ENCODE results near the gene FBXW5. TPM values are rescaled to one million over a fixed set of nuclear protein-coding genes. Genes with fewer than 3 reads are reported as not detected.

FBXW5 gene
- total RNA-seq, 2 experiments from 2014 or later, result 63.3 to 89.6 TPM

DNA sequence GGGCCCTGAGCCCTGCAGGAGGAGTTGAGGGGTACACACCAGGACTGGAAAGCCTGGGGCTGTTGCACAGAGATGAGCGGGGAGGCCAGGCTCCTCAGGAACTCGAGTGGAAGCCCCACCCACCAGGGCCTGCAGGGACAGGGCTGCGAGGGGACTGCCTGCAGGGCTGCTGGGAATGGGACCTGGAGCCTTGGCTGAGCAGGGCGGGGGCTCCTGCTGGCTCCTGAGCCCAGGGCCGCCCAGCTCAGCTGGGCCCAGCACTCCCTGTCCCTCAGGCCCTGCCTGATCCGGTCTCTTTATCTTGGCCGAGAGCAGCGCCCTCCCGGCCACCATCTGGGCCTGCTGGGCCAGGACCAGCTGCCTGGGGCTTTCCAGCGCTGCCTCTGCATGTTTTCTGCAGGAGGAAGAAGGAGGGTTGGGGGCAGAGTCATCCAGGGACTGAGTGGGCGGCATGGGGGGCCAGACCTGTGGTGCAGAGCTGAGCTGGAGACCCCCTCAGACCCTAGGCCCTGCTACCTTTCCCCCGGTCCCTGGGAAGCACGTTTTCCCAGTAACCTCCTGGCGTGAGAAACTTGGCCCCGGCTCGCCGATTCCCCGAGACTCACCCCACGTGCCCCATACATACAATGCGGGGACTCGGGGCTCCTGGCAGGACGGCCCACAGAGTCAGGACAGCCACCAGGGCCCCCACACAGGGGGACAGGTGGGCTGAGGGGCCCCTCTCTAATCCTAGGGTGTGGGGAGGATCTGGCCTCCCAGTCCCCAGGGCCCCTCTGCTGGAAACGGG, 16.9 kb upstream of the FBXW5 start:
- DNase-seq (ENCODE audit: low spot score), result no peak
- ChIA-PET CTCF (ENCODE audit: unreplicated experiment) (no interaction called here), POLR2A (no interaction called here)
- H3K36me3 ChIP-seq (ENCODE audit: insufficient read depth, low read length), result no peaks in the 10 kb centered on the region
- TF ChIP-seq, protein P1, sequence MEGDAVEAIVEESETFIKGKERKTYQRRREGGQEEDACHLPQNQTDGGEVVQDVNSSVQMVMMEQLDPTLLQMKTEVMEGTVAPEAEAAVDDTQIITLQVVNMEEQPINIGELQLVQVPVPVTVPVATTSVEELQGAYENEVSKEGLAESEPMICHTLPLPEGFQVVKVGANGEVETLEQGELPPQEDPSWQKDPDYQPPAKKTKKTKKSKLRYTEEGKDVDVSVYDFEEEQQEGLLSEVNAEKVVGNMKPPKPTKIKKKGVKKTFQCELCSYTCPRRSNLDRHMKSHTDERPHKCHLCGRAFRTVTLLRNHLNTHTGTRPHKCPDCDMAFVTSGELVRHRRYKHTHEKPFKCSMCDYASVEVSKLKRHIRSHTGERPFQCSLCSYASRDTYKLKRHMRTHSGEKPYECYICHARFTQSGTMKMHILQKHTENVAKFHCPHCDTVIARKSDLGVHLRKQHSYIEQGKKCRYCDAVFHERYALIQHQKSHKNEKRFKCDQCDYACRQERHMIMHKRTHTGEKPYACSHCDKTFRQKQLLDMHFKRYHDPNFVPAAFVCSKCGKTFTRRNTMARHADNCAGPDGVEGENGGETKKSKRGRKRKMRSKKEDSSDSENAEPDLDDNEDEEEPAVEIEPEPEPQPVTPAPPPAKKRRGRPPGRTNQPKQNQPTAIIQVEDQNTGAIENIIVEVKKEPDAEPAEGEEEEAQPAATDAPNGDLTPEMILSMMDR (conservative IDR thresholded peaks at IDR 0.05; ENCODE audit: low read length), result no peak
- no peak for TF ChIP-seq EZH2phosphoT487 (IDR thresholded peaks at IDR 0.05; ENCODE audit: borderline replicate concordance, low read depth, low read length)
- intact Hi-C loops (cut with micrococcal nuclease; ENCODE audit: unreplicated experiment), result no loop called here
- H3K79me2 ChIP-seq (ENCODE audit: insufficient read depth, low read depth, low read length), result no peaks in the 10 kb centered on the region
- no peaks in the 10 kb centered on the region for H4K20me1 ChIP-seq (ENCODE audit: insufficient read depth, low read length)
- peaks cover 8% of the 10 kb centered on the region for H3K4me1 ChIP-seq (ENCODE audit: insufficient read depth, low read length, poor library complexity, severe bottlenecking)
- no peak overlapping the region for H3K27ac ChIP-seq (ENCODE audit: low read depth, low read length, poor library complexity, severe bottlenecking)
- BruUV-seq (replicated peaks), result no TSS peak
- H3K4me3 ChIP-seq (ENCODE audit: low read depth, low read length, poor library complexity, severe bottlenecking), result no peak overlapping the region
- H3K4me2 ChIP-seq (ENCODE audit: low read length), result no peak overlapping the region
- H3K9me2 ChIP-seq (ENCODE audit: insufficient read depth, low read length), result no peaks in the 10 kb centered on the region
- H2AFZ ChIP-seq (ENCODE audit: low read length), result no peak overlapping the region
- no peaks in the 10 kb centered on the region for H3K9me3 ChIP-seq (ENCODE audit: low read length)

DNA sequence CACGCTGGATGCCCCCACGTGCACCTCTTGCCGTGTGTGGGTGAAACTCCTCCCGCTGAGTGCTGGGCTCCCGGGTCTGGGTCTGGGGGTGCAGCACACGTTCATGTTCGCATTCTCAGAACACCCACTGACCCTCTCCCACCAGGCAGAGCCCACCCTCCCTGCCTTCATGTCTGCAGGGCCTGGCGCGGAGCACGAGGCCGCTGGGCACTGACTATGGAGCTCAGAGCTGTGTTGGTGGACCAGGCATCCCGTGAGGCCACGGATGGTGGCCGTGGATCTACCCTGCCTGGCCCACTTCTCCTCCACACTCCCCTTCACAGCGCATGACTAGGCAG, 16.4 kb upstream of the FBXW5 start:
- H4K20me1 ChIP-seq (ENCODE audit: insufficient read depth, low read length), result no peaks in the 10 kb centered on the region
- no peaks in the 10 kb centered on the region for H3K79me2 ChIP-seq (ENCODE audit: insufficient read depth, low read depth, low read length)
- TF ChIP-seq, protein P1 (conservative IDR thresholded peaks at IDR 0.05; ENCODE audit: low read length), result no peak
- no peak for TF ChIP-seq EZH2phosphoT487 (IDR thresholded peaks at IDR 0.05; ENCODE audit: borderline replicate concordance, low read depth, low read length)
- H3K4me2 ChIP-seq (ENCODE audit: low read length), result no peak overlapping the region
- ChIA-PET CTCF (ENCODE audit: unreplicated experiment) (no interaction called here), POLR2A (no interaction called here)
- intact Hi-C loops (cut with micrococcal nuclease; ENCODE audit: unreplicated experiment), result no loop called here
- no peak for DNase-seq (ENCODE audit: low spot score)
- peaks cover 4% of the 10 kb centered on the region for H3K4me1 ChIP-seq (ENCODE audit: insufficient read depth, low read length, poor library complexity, severe bottlenecking)
- no peak overlapping the region for H3K4me3 ChIP-seq (ENCODE audit: low read depth, low read length, poor library complexity, severe bottlenecking)
- H3K36me3 ChIP-seq (ENCODE audit: insufficient read depth, low read length), result no peaks in the 10 kb centered on the region
- BruUV-seq (replicated peaks), result no TSS peak
- H3K9me2 ChIP-seq (ENCODE audit: insufficient read depth, low read length), result no peaks in the 10 kb centered on the region
- no peaks in the 10 kb centered on the region for H3K9me3 ChIP-seq (ENCODE audit: low read length)
- H2AFZ ChIP-seq (ENCODE audit: low read length), result no peak overlapping the region
- H3K27ac ChIP-seq (ENCODE audit: low read depth, low read length, poor library complexity, severe bottlenecking), result no peak overlapping the region

DNA sequence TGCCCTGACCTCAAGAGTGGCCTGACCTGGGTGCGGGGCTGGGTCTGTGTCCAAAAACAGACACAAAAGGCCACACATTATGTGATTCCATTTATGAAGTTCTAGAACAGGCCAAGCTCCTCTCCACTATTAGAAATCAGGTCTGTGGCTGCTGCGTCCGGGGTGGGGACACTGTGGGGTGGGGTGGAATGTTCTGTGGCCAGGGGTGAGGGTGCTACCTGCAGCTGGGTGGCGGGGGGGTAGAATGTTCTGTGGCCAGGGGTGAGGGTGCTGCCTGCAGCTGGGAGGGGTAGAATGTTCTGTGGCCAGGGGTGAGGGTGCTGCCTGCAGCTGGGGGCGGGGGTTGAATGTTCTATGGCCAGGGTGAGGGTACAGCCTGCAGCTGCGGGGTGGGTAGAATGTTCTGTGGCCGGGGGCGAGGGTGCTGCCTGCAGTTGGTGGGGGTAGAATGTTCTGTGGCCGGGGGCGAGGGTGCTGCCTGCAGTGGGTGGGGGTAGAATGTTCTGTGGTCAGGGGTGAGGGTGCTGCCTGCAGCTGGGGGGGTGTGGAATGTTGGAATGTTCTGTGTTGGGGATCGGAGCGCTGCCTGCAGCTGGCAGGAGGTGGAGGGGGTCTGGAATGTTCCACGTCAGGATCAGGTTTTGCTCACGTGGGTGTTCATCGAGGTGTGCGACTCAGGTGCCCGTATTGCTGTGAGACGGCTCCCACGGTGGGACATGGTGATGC, 15.8 kb upstream of the FBXW5 start:
- no peaks in the 10 kb centered on the region for H3K9me3 ChIP-seq (ENCODE audit: low read length)
- H3K4me3 ChIP-seq (ENCODE audit: low read depth, low read length, poor library complexity, severe bottlenecking), result no peak overlapping the region
- BruUV-seq (replicated peaks), result no TSS peak
- no peak overlapping the region for H3K4me2 ChIP-seq (ENCODE audit: low read length)
- H3K4me1 ChIP-seq (ENCODE audit: insufficient read depth, low read length, poor library complexity, severe bottlenecking), result no peaks in the 10 kb centered on the region
- no peaks in the 10 kb centered on the region for H4K20me1 ChIP-seq (ENCODE audit: insufficient read depth, low read length)
- H3K36me3 ChIP-seq (ENCODE audit: insufficient read depth, low read length), result no peaks in the 10 kb centered on the region
- POLR2A ChIA-PET, result no interaction called here
- no peak for TF ChIP-seq EZH2phosphoT487 (IDR thresholded peaks at IDR 0.05; ENCODE audit: borderline replicate concordance, low read depth, low read length)
- TF ChIP-seq, protein P1 (conservative IDR thresholded peaks at IDR 0.05; ENCODE audit: low read length), result no peak
- H3K79me2 ChIP-seq (ENCODE audit: insufficient read depth, low read depth, low read length), result no peaks in the 10 kb centered on the region
- no peak for DNase-seq (ENCODE audit: low spot score)
- H3K27ac ChIP-seq (ENCODE audit: low read depth, low read length, poor library complexity, severe bottlenecking), result no peak overlapping the region
- H3K9me2 ChIP-seq (ENCODE audit: insufficient read depth, low read length), result no peaks in the 10 kb centered on the region
- CTCF ChIA-PET (ENCODE audit: unreplicated experiment), result interaction anchor here (0.6 kb wide), 3 partner anchors 32 to 1033 kb away, joined by 6 to 14 read pairs (median 8); no protein-coding TSS in a partner anchor
- intact Hi-C loops (cut with micrococcal nuclease; ENCODE audit: unreplicated experiment), result no loop called here
- no peak overlapping the region for H2AFZ ChIP-seq (ENCODE audit: low read length)
